Neuronal stem cell (in vitro differentiated cells): Measurements from ENCODE around the gene CCDC148.

Source experiments
- DNase-seq: peaks from one replicate; pipeline ENCODE4 v3.0.0-alpha.2; 2013; ENCODE audit warnings: low spot score
- H2AFZ ChIP-seq: one replicate; pipeline ENCODE4 v1.6.1; 2013; ENCODE audit warnings: mild to moderate bottlenecking, low read length, inconsistent platforms
- H2AK5ac ChIP-seq: 2 replicates; pipeline ENCODE4 v1.6.1; 2013; ENCODE audit warnings: low read depth, mild to moderate bottlenecking, inconsistent platforms, low read length, moderate library complexity, mixed read lengths
- H2BK120ac ChIP-seq: 2 replicates; pipeline ENCODE4 v1.6.1; 2013; ENCODE audit warnings: low read depth, mild to moderate bottlenecking, inconsistent platforms, low read length, moderate library complexity, mixed read lengths
- H2BK12ac ChIP-seq: one replicate; pipeline ENCODE4 v1.6.1; 2013; ENCODE audit warnings: low read length, inconsistent platforms
- H2BK15ac ChIP-seq: 2 replicates; pipeline ENCODE4 v1.6.1; 2013; ENCODE audit warnings: mild to moderate bottlenecking, low read length, inconsistent platforms, mixed read lengths
- H2BK5ac ChIP-seq: one replicate; pipeline ENCODE4 v1.6.1; 2013; ENCODE audit warnings: inconsistent platforms, mild to moderate bottlenecking, low read length, moderate library complexity
- H3K14ac ChIP-seq: one replicate; pipeline ENCODE4 v1.6.1; 2013; ENCODE audit warnings: low read length, inconsistent platforms
- H3K18ac ChIP-seq: 2 replicates; pipeline ENCODE4 v1.6.1; 2013; ENCODE audit warnings: low read length, inconsistent platforms
- H3K23ac ChIP-seq: 2 replicates; pipeline ENCODE4 v1.6.1; 2013; ENCODE audit warnings: low read depth, mild to moderate bottlenecking, mixed read lengths, low read length, inconsistent platforms; ENCODE audit not compliant: poor library complexity
- H3K27ac ChIP-seq: replicated peaks from 3 replicates; pipeline ENCODE4 v1.5.1; 2013; ENCODE audit warnings: low read length, inconsistent platforms
- H3K27me3 ChIP-seq, 3 experiments: 2 replicates each; pipeline ENCODE4 v1.6.1; 2013; ENCODE audit warnings: low read length in 3 of 3, mild to moderate bottlenecking in 2 of 3, inconsistent platforms in 1 of 3, low read depth in 1 of 3, mixed read lengths in 1 of 3, moderate library complexity in 1 of 3; ENCODE audit not compliant: control insufficient read depth in 3 of 3, insufficient read depth in 3 of 3
- H3K36me3 ChIP-seq, 2 donors: replicated peaks in 1 of 2; 2 replicates each; pipeline ENCODE4 v1.6.1; 2013; ENCODE audit warnings: low read length in 2 of 2; ENCODE audit not compliant: control insufficient read depth in 2 of 2, insufficient read depth in 2 of 2
- H3K4ac ChIP-seq: 2 replicates; pipeline ENCODE4 v1.6.1; 2013; ENCODE audit warnings: inconsistent platforms, mild to moderate bottlenecking, low read length, moderate library complexity
- H3K4me1 ChIP-seq, 2 donors: 1 replicate in 1 of 2; 2 replicates in 1 of 2; pipeline ENCODE4 v1.6.1; 2013; ENCODE audit warnings: low read length in 2 of 2, low read depth in 1 of 2; ENCODE audit not compliant: control insufficient read depth in 2 of 2, insufficient read depth in 1 of 2
- H3K4me2 ChIP-seq: one replicate; pipeline ENCODE4 v1.6.1; 2013; ENCODE audit warnings: mild to moderate bottlenecking, low read length, inconsistent platforms; ENCODE audit not compliant: insufficient read depth, poor library complexity, severe bottlenecking
- H3K4me3 ChIP-seq, 2 donors: 2 replicates each; pipeline ENCODE4 v1.5.1; 2013; ENCODE audit warnings: low read length in 2 of 2, mild to moderate bottlenecking in 2 of 2, inconsistent platforms in 1 of 2, moderate library complexity in 1 of 2
- H3K79me1 ChIP-seq: one replicate; pipeline ENCODE4 v1.6.1; 2013; ENCODE audit warnings: low read depth, mild to moderate bottlenecking, inconsistent platforms, low read length, moderate library complexity
- H3K9ac ChIP-seq: one replicate; pipeline ENCODE4 v1.6.1; 2013; ENCODE audit warnings: mild to moderate bottlenecking, low read depth, low read length, inconsistent platforms; ENCODE audit not compliant: poor library complexity
- H3K9me3 ChIP-seq, 2 donors: replicated peaks in 1 of 2; 2 replicates each; pipeline versions ENCODE3 to v1.6.1; 2013; ENCODE audit warnings: low read length in 2 of 2, mild to moderate bottlenecking in 2 of 2, inconsistent platforms in 1 of 2, low read depth in 1 of 2, mixed read lengths in 1 of 2, moderate library complexity in 1 of 2; ENCODE audit not compliant: control insufficient read depth in 2 of 2, insufficient read depth in 1 of 2
- H4K8ac ChIP-seq: one replicate; pipeline ENCODE4 v1.6.1; 2013; ENCODE audit warnings: low read depth, mild to moderate bottlenecking, inconsistent platforms, low read length, moderate library complexity
- H4K91ac ChIP-seq: one replicate; pipeline ENCODE4 v1.6.1; 2013; ENCODE audit warnings: low read length, low read depth, mild to moderate bottlenecking, inconsistent platforms; ENCODE audit not compliant: poor library complexity
- WGBS, 2 donors: extraction: QIAGEN DNeasy Blood & Tissue Kit; methylation state at CpG; one replicate each; pipeline ENCODE4 v1.1.7; 2013; ENCODE audit warnings: missing lambda C conversion rate in 2 of 2, mixed read lengths in 1 of 2; ENCODE audit not compliant: insufficient read length in 2 of 2, insufficient replicate concordance in 1 of 2; ENCODE audit errors: extremely low coverage in 2 of 2; 5-methylcytosine and 5-hydroxymethylcytosine counted together

The CCDC148 gene

GRCh38 chr2:158179660-158180059 is 276.9 kb downstream of the CCDC148 start:
- no peak overlapping the region for H3K9ac ChIP-seq
- no peak overlapping the region for H3K4ac ChIP-seq
- no peak for DNase-seq
- H2BK5ac ChIP-seq = no peak overlapping the region
- no peak overlapping the region for H2BK120ac ChIP-seq
- no peak overlapping the region for H3K23ac ChIP-seq
- no peaks in the 10 kb centered on the region for H3K79me1 ChIP-seq
- H3K4me2 ChIP-seq = no peak overlapping the region
- H4K91ac ChIP-seq = no peak overlapping the region
- no peak overlapping the region for H4K8ac ChIP-seq
- no peaks in the 10 kb centered on the region for H3K36me3 ChIP-seq
- no peak overlapping the region for H2BK15ac ChIP-seq
- no peak overlapping the region for H3K27ac ChIP-seq
- no CpG with 5 or more reads among the region's 2 CpGs for whole genome bisulfite sequencing, 2 donors
- H3K14ac ChIP-seq = no peak overlapping the region
- H3K27me3 ChIP-seq = peaks cover 0 to 9% (median 0%) of the 10 kb centered on the region in 3 experiments
- H3K4me1 ChIP-seq = peaks cover 0 to 6% of the 10 kb centered on the region in 2 donors
- no peak overlapping the region for H3K4me3 ChIP-seq
- no peak overlapping the region for H3K18ac ChIP-seq
- H2AFZ ChIP-seq = no peak overlapping the region
- no peak overlapping the region for H2BK12ac ChIP-seq
- no peaks in the 10 kb centered on the region for H3K9me3 ChIP-seq
- no peak overlapping the region for H2AK5ac ChIP-seq

- Histone ChIP-seq H2AK5ac (no peak overlapping the region), H3K36me3 (no peaks in the 10 kb centered on the region), H3K18ac (no peak overlapping the region), H3K4me3 (no peak overlapping the region), H3K23ac (no peak overlapping the region), H3K27me3 (peaks cover 0 to 9% (median 0%) of the 10 kb centered on the region in 3 experiments), H3K9me3 (no peaks in the 10 kb centered on the region), H3K4me2 (no peak overlapping the region), H2BK5ac (no peak overlapping the region), H2BK15ac (no peak overlapping the region), H3K14ac (no peak overlapping the region), H2BK12ac (no peak overlapping the region), H3K27ac (no peak overlapping the region), H3K9ac (no peak overlapping the region), H4K91ac (no peak overlapping the region), H3K79me1 (no peaks in the 10 kb centered on the region), H2AFZ (no peak overlapping the region), H2BK120ac (no peak overlapping the region), H3K4ac (no peak overlapping the region), H3K4me1 (peaks cover 0 to 4% of the 10 kb centered on the region in 2 donors), H4K8ac (no peak overlapping the region)
- WGBS, 2 donors = no CpG with 5 or more reads among the region's 3 CpGs
- no peak for DNase-seq
Measured at GRCh38 chr2:158178646-158179045, 277.9 kb downstream of the CCDC148 start.

- no peak overlapping the region for H2BK5ac ChIP-seq
- no peaks in the 10 kb centered on the region for H3K36me3 ChIP-seq
- H3K27ac ChIP-seq = no peak overlapping the region
- H2AFZ ChIP-seq = no peak overlapping the region
- H3K14ac ChIP-seq = no peak overlapping the region
- H3K4me2 ChIP-seq = no peak overlapping the region
- no CpG with 5 or more reads among the region's 5 CpGs for WGBS, 2 donors
- H3K4me3 ChIP-seq = no peak overlapping the region
- no peak overlapping the region for H3K18ac ChIP-seq
- no peak overlapping the region for H2BK120ac ChIP-seq
- DNase-seq = no peak
- H3K27me3 ChIP-seq = peaks cover 0 to 4% (median 0%) of the 10 kb centered on the region in 3 experiments
- no peaks in the 10 kb centered on the region for H3K9me3 ChIP-seq
- no peak overlapping the region for H4K91ac ChIP-seq
- no peak overlapping the region for H3K23ac ChIP-seq
- no peak overlapping the region for H2AK5ac ChIP-seq
- no peaks in the 10 kb centered on the region for H3K79me1 ChIP-seq
- H3K4me1 ChIP-seq = peaks cover 0 to 4% of the 10 kb centered on the region in 2 donors
- peak overlapping the region; percentile 7 for H3K9ac ChIP-seq
- H2BK15ac ChIP-seq = no peak overlapping the region
- no peak overlapping the region for H2BK12ac ChIP-seq
- H3K4ac ChIP-seq = no peak overlapping the region
- no peak overlapping the region for H4K8ac ChIP-seq
Measured at GRCh38 chr2:158174956-158175355, 281.6 kb downstream of the CCDC148 start.

- no peaks in the 10 kb centered on the region for H3K9me3 ChIP-seq
- H2BK120ac ChIP-seq = no peak overlapping the region
- H3K79me1 ChIP-seq = no peaks in the 10 kb centered on the region
- H3K14ac ChIP-seq = no peak overlapping the region
- no CpG with 5 or more reads among the region's 1 CpG for WGBS, 2 donors
- no peak overlapping the region for H4K91ac ChIP-seq
- H2BK15ac ChIP-seq = no peak overlapping the region
- no peak overlapping the region for H3K9ac ChIP-seq
- no peak overlapping the region for H2AK5ac ChIP-seq
- H3K4me2 ChIP-seq = no peak overlapping the region
- H2BK12ac ChIP-seq = no peak overlapping the region
- no peak for DNase-seq
- peaks cover 0 to 4% of the 10 kb centered on the region in 2 donors for H3K4me1 ChIP-seq
- no peak overlapping the region for H4K8ac ChIP-seq
- H3K36me3 ChIP-seq = no peaks in the 10 kb centered on the region
- H3K18ac ChIP-seq = no peak overlapping the region
- H2AFZ ChIP-seq = no peak overlapping the region
- H3K4me3 ChIP-seq = no peak overlapping the region
- H3K27me3 ChIP-seq = peaks cover 0 to 4% (median 0%) of the 10 kb centered on the region in 3 experiments
- no peak overlapping the region for H3K4ac ChIP-seq
- H3K23ac ChIP-seq = no peak overlapping the region
- H2BK5ac ChIP-seq = no peak overlapping the region
- no peak overlapping the region for H3K27ac ChIP-seq
Measured at GRCh38 chr2:158174495-158174894, 282.1 kb downstream of the CCDC148 start.
